B cell (primary cell): ENCODE results near the gene PEX14. TPM values are rescaled to one million over a fixed set of nuclear protein-coding genes. Genes with fewer than 3 reads are reported as not detected.
A peak's percentile ranks its signal among the peaks of the same experiment; 100 is the strongest.

Source experiments
- ATAC-seq: fragments of 200-7000 bp; cut with Tn5 transposase; one replicate; pipeline ENCODE4 v1.10.0; 2021; ENCODE audit warnings: low read depth, mild to moderate bottlenecking, moderate number of reproducible peaks, moderate library complexity
- CTCF ChIA-PET: fragments of 350-600 bp; sonication (Branson Sonifier 250); formaldehyde crosslinking; loops from one replicate; lab custom pipeline; 2021; ENCODE audit warnings: antibody characterized with exemption, inconsistent platforms; lab: Charles Lee
- POLR2A ChIA-PET: fragments of 350-600 bp; sonication (Branson Sonifier 250); formaldehyde crosslinking; loops from one replicate; lab custom pipeline; 2021; ENCODE audit warnings: antibody characterized with exemption; lab: Charles Lee
- DNase-seq: peaks from one replicate; pipeline ENCODE4 v3.0.0; 2013
- H2AFZ ChIP-seq: 2 replicates; pipeline ENCODE4 v1.6.1; 2012; ENCODE audit warnings: mild to moderate bottlenecking, low read depth, low read length; ENCODE audit not compliant: insufficient read depth, poor library complexity, severe bottlenecking
- H3K27ac ChIP-seq, 2 donors: 1 replicate in 1 of 2; 2 replicates in 1 of 2; pipeline ENCODE4 v1.5.1; 2012 to 2013; ENCODE audit warnings: low read length in 2 of 2, mild to moderate bottlenecking in 2 of 2, moderate library complexity in 1 of 2
- H3K27me3 ChIP-seq, 4 experiments: fragments of 200-600 bp in 1 of 4; sonication (generic) in 1 of 4; replicated peaks in 1 of 4; 1 replicate in 2 of 4; 2 replicates in 2 of 4; pipeline versions ENCODE4 v1.6.1 to v1.7.0; 2013 to 2016; ENCODE audit warnings: low read length in 3 of 4, mild to moderate bottlenecking in 2 of 4, mixed read lengths in 1 of 4, moderate library complexity in 1 of 4; ENCODE audit not compliant: insufficient read depth in 4 of 4, control insufficient read depth in 3 of 4; ENCODE audit errors: control extremely low read depth in 1 of 4
- H3K36me3 ChIP-seq, 2 experiments: replicated peaks in 1 of 2; 1 replicate in 1 of 2; 2 replicates in 1 of 2; pipeline versions ENCODE4 v1.6.1 to v1.7.1; 2013; ENCODE audit warnings: low read length in 1 of 2; ENCODE audit not compliant: insufficient read depth in 2 of 2, control insufficient read depth in 1 of 2; ENCODE audit errors: control extremely low read depth in 1 of 2, extremely low read depth in 1 of 2
- H3K4me1 ChIP-seq, 2 donors: fragments of 200-600 bp in 1 of 2; sonication (generic) in 1 of 2; 1 replicate in 1 of 2; 2 replicates in 1 of 2; pipeline versions ENCODE4 v1.5.1 to v1.6.1; 2013 to 2017; ENCODE audit warnings: low read length in 2 of 2; ENCODE audit not compliant: control insufficient read depth in 2 of 2, insufficient read depth in 2 of 2
- H3K4me2 ChIP-seq: replicated peaks from 2 replicates; pipeline ENCODE3; 2012; ENCODE audit warnings: mild to moderate bottlenecking, low read depth, low read length; ENCODE audit not compliant: poor library complexity, severe bottlenecking
- H3K4me3 ChIP-seq, 5 experiments: fragments of 200-600 bp in 1 of 5; sonication (generic) in 1 of 5; 1 replicate in 3 of 5; 2 replicates in 2 of 5; pipeline versions ENCODE4 v1.5.1 to v1.7.0; 2011 to 2016; ENCODE audit warnings: low read length in 4 of 5, mild to moderate bottlenecking in 4 of 5, low read depth in 2 of 5, control low read depth in 1 of 5, moderate library complexity in 1 of 5; ENCODE audit not compliant: insufficient read depth in 1 of 5; ENCODE audit errors: control extremely low read depth in 1 of 5, extremely low read depth in 1 of 5
- H3K79me2 ChIP-seq: fragments of 200-600 bp; sonication (generic); one replicate; pipeline ENCODE4 v1.6.0; 2016; ENCODE audit warnings: low read length; ENCODE audit not compliant: control insufficient read depth, insufficient read depth
- H3K9ac ChIP-seq: fragments of 200-600 bp; sonication (generic); 2 replicates; pipeline ENCODE4 v1.6.1; 2017; ENCODE audit warnings: mild to moderate bottlenecking, low read length, moderate library complexity
- H3K9me3 ChIP-seq, 3 donors: one replicate each; pipeline versions ENCODE4 v1.6.1 to v1.7.1; 2013; ENCODE audit warnings: low read length in 2 of 3; ENCODE audit not compliant: control insufficient read depth in 2 of 3, insufficient read depth in 1 of 3; ENCODE audit errors: control extremely low read depth in 1 of 3
- H4K20me1 ChIP-seq: 2 replicates; pipeline ENCODE4 v1.6.0; 2012; ENCODE audit warnings: mild to moderate bottlenecking, low read length; ENCODE audit not compliant: insufficient read depth, control insufficient read depth, poor library complexity, severe bottlenecking
- H3K27ac Mint-ChIP-seq: one replicate; pipeline ENCODE4 v1.8.0; 2021; ENCODE audit warnings: mixed read lengths
- H3K27me3 Mint-ChIP-seq: one replicate; pipeline ENCODE4 v1.8.0; 2021; ENCODE audit warnings: mixed read lengths
- H3K4me1 Mint-ChIP-seq: one replicate; pipeline ENCODE4 v1.8.0; 2021; ENCODE audit warnings: mixed read lengths
- H3K4me3 Mint-ChIP-seq: one replicate; pipeline ENCODE4 v1.8.0; 2021; ENCODE audit warnings: mixed read lengths
- H3K9me3 Mint-ChIP-seq: one replicate; pipeline ENCODE4 v1.8.0; 2022; ENCODE audit warnings: mixed read lengths; ENCODE audit not compliant: insufficient read depth
- CTCF ChIP-seq: fragments of 200-600 bp; IDR thresholded peaks from one replicate; pipeline ENCODE4 v1.8.0; 2022; ENCODE audit warnings: antibody characterized with exemption, mild to moderate bottlenecking
- EZH2 ChIP-seq: IDR thresholded peaks from 2 replicates; pipeline ENCODE4 v1.6.1; 2012; ENCODE audit warnings: borderline replicate concordance, low read depth, mild to moderate bottlenecking, moderate library complexity, low read length; ENCODE audit not compliant: insufficient read depth, poor library complexity, severe bottlenecking
- WGBS: methylation state at CpG from one replicate; pipeline ENCODE4 v1.1.5; 2013; ENCODE audit warnings: missing lambda C conversion rate; ENCODE audit not compliant: insufficient coverage; 5-methylcytosine and 5-hydroxymethylcytosine counted together
- intact Hi-C: fragments of 100-400 bp; cut with micrococcal nuclease; formaldehyde crosslinking; loops from one replicate; pipeline ENCODE4 v1.10.0; 2022
- polyA plus RNA-seq: library from polyadenylated mRNA; depleted of rRNA; stranded (reverse); fragments of >200 nt; gene quantifications from 2 replicates; pipeline ENCODE4 v1.2.3, GENCODE V29; 2012
- total RNA-seq, 2 donors: library from RNA; stranded (reverse); fragments of 120-200 nt in 1 of 2; gene quantifications; 1 replicate in 1 of 2; 2 replicates in 1 of 2; pipeline versions ENCODE4 v1.2.3 to v1.2.4, GENCODE V29; 2013 to 2022

The PEX14 gene
- total and polyA plus RNA-seq, 2 donors (not counting 1 experiment from before 2014, with no cell fraction given): 14.1 to 19.3 TPM

- Histone ChIP-seq H3K4me1 (peaks cover 0 to 4% of the 10 kb centered on the region in 2 donors), H3K79me2 (no peaks in the 10 kb centered on the region), H3K4me3 (no peak overlapping the region), H3K9me3 (peaks cover 0 to 5% (median 0%) of the 10 kb centered on the region in 3 donors), H3K27me3 (peaks cover 0 to 4% (median 1%) of the 10 kb centered on the region in 4 experiments), H3K36me3 (peaks cover 0 to 8% of the 10 kb centered on the region in 2 experiments), H2AFZ (no peak overlapping the region), H3K4me2 (peak overlapping the region; percentile 28), H3K27ac (no peak overlapping the region), H3K9ac (no peak overlapping the region), H4K20me1 (no peaks in the 10 kb centered on the region)
- Mint-ChIP-seq H3K9me3 (no peaks in the 10 kb centered on the region), H3K4me1 (no peaks in the 10 kb centered on the region), H3K27me3 (no peaks in the 10 kb centered on the region), H3K4me3 (no peak overlapping the region), H3K27ac (no peak overlapping the region)
- 50% methylated on average over 22 of the region's 29 CpGs for WGBS
- TF ChIP-seq CTCF (no peak), EZH2 (no peak)
- ChIA-PET CTCF (no interaction called here), POLR2A (no interaction called here)
- ATAC-seq: no peak
- intact Hi-C loops: no loop called here
- no peak for DNase-seq
Observed at GRCh38 chr1:10637834-10638558, 163.2 kb downstream of the PEX14 start.

- Histone ChIP-seq H3K79me2 (no peaks in the 10 kb centered on the region), H3K4me2 (peak overlapping the region; percentile 28), H3K27ac (no peak overlapping the region), H4K20me1 (no peaks in the 10 kb centered on the region), H3K9me3 (peaks cover 0 to 5% (median 0%) of the 10 kb centered on the region in 3 donors), H3K4me3 (no peak overlapping the region), H3K9ac (no peak overlapping the region), H3K36me3 (peaks cover 0 to 5% of the 10 kb centered on the region in 2 experiments), H2AFZ (no peak overlapping the region), H3K4me1 (peaks cover 0 to 4% of the 10 kb centered on the region in 2 donors), H3K27me3 (peaks cover 0 to 4% (median 1%) of the 10 kb centered on the region in 4 experiments)
- intact Hi-C loops: no loop called here
- H3K4me1 Mint-ChIP-seq: no peaks in the 10 kb centered on the region
- ChIA-PET CTCF (no interaction called here), POLR2A (no interaction called here)
- no peak overlapping the region for H3K27ac Mint-ChIP-seq
- no peak for ATAC-seq
- DNase-seq: no peak
- H3K27me3 Mint-ChIP-seq: no peaks in the 10 kb centered on the region
- no peak for TF ChIP-seq CTCF
- TF ChIP-seq EZH2: no peak
- H3K9me3 Mint-ChIP-seq: no peaks in the 10 kb centered on the region
- 17% methylated on average over 57 of the region's 57 CpGs for WGBS
- H3K4me3 Mint-ChIP-seq: no peak overlapping the region
Observed at GRCh38 chr1:10638559-10639005, 163.8 kb downstream of the PEX14 start.
